Neuronal stem cell (in vitro differentiated cells): Measurements from ENCODE around the gene PDE7B.
A peak's percentile ranks its signal among the peaks of the same experiment; 100 is the strongest.

Experiments used
- DNase-seq: peaks from one replicate; pipeline ENCODE4 v3.0.0-alpha.2; 2013; ENCODE audit warnings: low spot score
- H2AFZ ChIP-seq: one replicate; pipeline ENCODE4 v1.6.1; 2013; ENCODE audit warnings: mild to moderate bottlenecking, low read length, inconsistent platforms
- H2AK5ac ChIP-seq: 2 replicates; pipeline ENCODE4 v1.6.1; 2013; ENCODE audit warnings: low read depth, mild to moderate bottlenecking, inconsistent platforms, low read length, moderate library complexity, mixed read lengths
- H2BK120ac ChIP-seq: 2 replicates; pipeline ENCODE4 v1.6.1; 2013; ENCODE audit warnings: low read depth, mild to moderate bottlenecking, inconsistent platforms, low read length, moderate library complexity, mixed read lengths
- H2BK12ac ChIP-seq: one replicate; pipeline ENCODE4 v1.6.1; 2013; ENCODE audit warnings: low read length, inconsistent platforms
- H2BK15ac ChIP-seq: 2 replicates; pipeline ENCODE4 v1.6.1; 2013; ENCODE audit warnings: mild to moderate bottlenecking, low read length, inconsistent platforms, mixed read lengths
- H2BK5ac ChIP-seq: one replicate; pipeline ENCODE4 v1.6.1; 2013; ENCODE audit warnings: inconsistent platforms, mild to moderate bottlenecking, low read length, moderate library complexity
- H3K14ac ChIP-seq: one replicate; pipeline ENCODE4 v1.6.1; 2013; ENCODE audit warnings: low read length, inconsistent platforms
- H3K18ac ChIP-seq: 2 replicates; pipeline ENCODE4 v1.6.1; 2013; ENCODE audit warnings: low read length, inconsistent platforms
- H3K23ac ChIP-seq: 2 replicates; pipeline ENCODE4 v1.6.1; 2013; ENCODE audit warnings: low read depth, mild to moderate bottlenecking, mixed read lengths, low read length, inconsistent platforms; ENCODE audit not compliant: poor library complexity
- H3K27ac ChIP-seq: replicated peaks from 3 replicates; pipeline ENCODE4 v1.5.1; 2013; ENCODE audit warnings: low read length, inconsistent platforms
- H3K27me3 ChIP-seq, 3 experiments: 2 replicates each; pipeline ENCODE4 v1.6.1; 2013; ENCODE audit warnings: low read length in 3 of 3, mild to moderate bottlenecking in 2 of 3, inconsistent platforms in 1 of 3, low read depth in 1 of 3, mixed read lengths in 1 of 3, moderate library complexity in 1 of 3; ENCODE audit not compliant: control insufficient read depth in 3 of 3, insufficient read depth in 3 of 3
- H3K36me3 ChIP-seq, 2 donors: replicated peaks in 1 of 2; 2 replicates each; pipeline ENCODE4 v1.6.1; 2013; ENCODE audit warnings: low read length in 2 of 2; ENCODE audit not compliant: control insufficient read depth in 2 of 2, insufficient read depth in 2 of 2
- H3K4ac ChIP-seq: 2 replicates; pipeline ENCODE4 v1.6.1; 2013; ENCODE audit warnings: inconsistent platforms, mild to moderate bottlenecking, low read length, moderate library complexity
- H3K4me1 ChIP-seq, 2 donors: 1 replicate in 1 of 2; 2 replicates in 1 of 2; pipeline ENCODE4 v1.6.1; 2013; ENCODE audit warnings: low read length in 2 of 2, low read depth in 1 of 2; ENCODE audit not compliant: control insufficient read depth in 2 of 2, insufficient read depth in 1 of 2
- H3K4me2 ChIP-seq: one replicate; pipeline ENCODE4 v1.6.1; 2013; ENCODE audit warnings: mild to moderate bottlenecking, low read length, inconsistent platforms; ENCODE audit not compliant: insufficient read depth, poor library complexity, severe bottlenecking
- H3K4me3 ChIP-seq, 2 donors: 2 replicates each; pipeline ENCODE4 v1.5.1; 2013; ENCODE audit warnings: low read length in 2 of 2, mild to moderate bottlenecking in 2 of 2, inconsistent platforms in 1 of 2, moderate library complexity in 1 of 2
- H3K79me1 ChIP-seq: one replicate; pipeline ENCODE4 v1.6.1; 2013; ENCODE audit warnings: low read depth, mild to moderate bottlenecking, inconsistent platforms, low read length, moderate library complexity
- H3K9ac ChIP-seq: one replicate; pipeline ENCODE4 v1.6.1; 2013; ENCODE audit warnings: mild to moderate bottlenecking, low read depth, low read length, inconsistent platforms; ENCODE audit not compliant: poor library complexity
- H3K9me3 ChIP-seq, 2 donors: replicated peaks in 1 of 2; 2 replicates each; pipeline versions ENCODE3 to v1.6.1; 2013; ENCODE audit warnings: low read length in 2 of 2, mild to moderate bottlenecking in 2 of 2, inconsistent platforms in 1 of 2, low read depth in 1 of 2, mixed read lengths in 1 of 2, moderate library complexity in 1 of 2; ENCODE audit not compliant: control insufficient read depth in 2 of 2, insufficient read depth in 1 of 2
- H4K8ac ChIP-seq: one replicate; pipeline ENCODE4 v1.6.1; 2013; ENCODE audit warnings: low read depth, mild to moderate bottlenecking, inconsistent platforms, low read length, moderate library complexity
- H4K91ac ChIP-seq: one replicate; pipeline ENCODE4 v1.6.1; 2013; ENCODE audit warnings: low read length, low read depth, mild to moderate bottlenecking, inconsistent platforms; ENCODE audit not compliant: poor library complexity
- WGBS, 2 donors: extraction: QIAGEN DNeasy Blood & Tissue Kit; methylation state at CpG; one replicate each; pipeline ENCODE4 v1.1.7; 2013; ENCODE audit warnings: missing lambda C conversion rate in 2 of 2, mixed read lengths in 1 of 2; ENCODE audit not compliant: insufficient read length in 2 of 2, insufficient replicate concordance in 1 of 2; ENCODE audit errors: extremely low coverage in 2 of 2; 5-methylcytosine and 5-hydroxymethylcytosine counted together

Gene PDE7B

GRCh38 chr6:135905604-135906300 lies 54.3 kb downstream of the PDE7B start:
- no peak for DNase-seq
- no peak overlapping the region for H3K27ac ChIP-seq

DNA sequence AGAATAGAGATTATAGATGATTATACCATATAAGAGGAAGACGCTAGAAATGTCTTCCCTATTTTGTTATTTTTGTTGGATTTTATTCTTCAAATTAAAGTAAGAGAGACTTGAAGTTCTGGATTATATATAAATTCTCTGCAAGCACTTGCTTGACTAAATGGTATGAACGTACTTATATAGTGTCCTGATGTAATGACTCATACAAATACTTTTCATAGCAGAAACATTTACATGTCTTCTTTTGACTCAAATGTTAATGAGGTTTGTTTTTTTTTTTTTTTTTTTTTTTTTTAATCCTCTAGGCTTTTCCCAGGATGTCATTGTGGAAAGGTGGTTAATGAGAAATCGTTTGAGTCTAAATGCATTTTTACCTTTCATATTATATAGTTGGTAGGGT lies 55.0 kb downstream of the PDE7B start:
- no peaks in the 10 kb centered on the region for H3K9me3 ChIP-seq
- no peaks in the 10 kb centered on the region for H3K79me1 ChIP-seq
- H2AFZ ChIP-seq = no peak overlapping the region
- no CpG with 5 or more reads among the region's 3 CpGs for WGBS, 2 donors
- H3K4me3 ChIP-seq = no peak overlapping the region
- no peak overlapping the region for H2BK5ac ChIP-seq
- no peaks in the 10 kb centered on the region for H3K36me3 ChIP-seq
- DNase-seq = no peak
- H3K18ac ChIP-seq = no peak overlapping the region
- no peak overlapping the region for H3K4me2 ChIP-seq
- H2BK120ac ChIP-seq = no peak overlapping the region
- no peak overlapping the region for H2BK15ac ChIP-seq
- H2AK5ac ChIP-seq = no peak overlapping the region
- H3K4me1 ChIP-seq = peaks cover 0 to 1% of the 10 kb centered on the region in 2 donors
- H3K9ac ChIP-seq = no peak overlapping the region
- no peak overlapping the region for H4K8ac ChIP-seq
- H3K14ac ChIP-seq = no peak overlapping the region
- no peak overlapping the region for H4K91ac ChIP-seq
- no peaks in the 10 kb centered on the region for H3K27me3 ChIP-seq
- H3K4ac ChIP-seq = no peak overlapping the region
- no peak overlapping the region for H3K23ac ChIP-seq
- H2BK12ac ChIP-seq = no peak overlapping the region
- H3K27ac ChIP-seq = no peak overlapping the region

More at GRCh38 chr6:135905604-135906300, 54.3 kb downstream of the PDE7B start:
- Histone ChIP-seq H3K27me3 (no peaks in the 10 kb centered on the region), H3K4me2 (no peak overlapping the region), H3K18ac (no peak overlapping the region), H2AK5ac (no peak overlapping the region), H3K4ac (no peak overlapping the region), H2BK15ac (no peak overlapping the region), H3K14ac (no peak overlapping the region), H4K8ac (no peak overlapping the region), H3K23ac (no peak overlapping the region), H2BK120ac (no peak overlapping the region), H3K4me1 (peaks cover 0 to 1% of the 10 kb centered on the region in 2 donors), H2AFZ (peak overlapping the region; percentile 69), H3K79me1 (no peaks in the 10 kb centered on the region), H3K9ac (no peak overlapping the region), H4K91ac (no peak overlapping the region), H3K9me3 (no peaks in the 10 kb centered on the region), H3K4me3 (no peak overlapping the region), H3K36me3 (no peaks in the 10 kb centered on the region), H2BK5ac (no peak overlapping the region), H2BK12ac (no peak overlapping the region)
- no CpG with 5 or more reads among the region's 18 CpGs for WGBS, 2 donors

- H3K4me1 ChIP-seq = peaks cover 0 to 1% of the 10 kb centered on the region in 2 donors
- H2BK15ac ChIP-seq = no peak overlapping the region
- H3K23ac ChIP-seq = no peak overlapping the region
- H3K27ac ChIP-seq = no peak overlapping the region
- no peak for DNase-seq
- H2AK5ac ChIP-seq = no peak overlapping the region
- H2BK12ac ChIP-seq = no peak overlapping the region
- H3K4me3 ChIP-seq = no peak overlapping the region
- no peaks in the 10 kb centered on the region for H3K27me3 ChIP-seq
- H2BK120ac ChIP-seq = no peak overlapping the region
- no peak overlapping the region for H3K4ac ChIP-seq
- H2BK5ac ChIP-seq = no peak overlapping the region
- no peak overlapping the region for H3K4me2 ChIP-seq
- no peaks in the 10 kb centered on the region for H3K36me3 ChIP-seq
- no CpG with 5 or more reads among the region's 2 CpGs for WGBS, 2 donors
- no peak overlapping the region for H3K14ac ChIP-seq
- H2AFZ ChIP-seq = peak overlapping the region; percentile 12
- no peaks in the 10 kb centered on the region for H3K9me3 ChIP-seq
- H4K91ac ChIP-seq = no peak overlapping the region
- no peaks in the 10 kb centered on the region for H3K79me1 ChIP-seq
- no peak overlapping the region for H3K18ac ChIP-seq
- no peak overlapping the region for H4K8ac ChIP-seq
- no peak overlapping the region for H3K9ac ChIP-seq
Observed at GRCh38 chr6:135906972-135907465, 55.5 kb downstream of the PDE7B start.

DNA sequence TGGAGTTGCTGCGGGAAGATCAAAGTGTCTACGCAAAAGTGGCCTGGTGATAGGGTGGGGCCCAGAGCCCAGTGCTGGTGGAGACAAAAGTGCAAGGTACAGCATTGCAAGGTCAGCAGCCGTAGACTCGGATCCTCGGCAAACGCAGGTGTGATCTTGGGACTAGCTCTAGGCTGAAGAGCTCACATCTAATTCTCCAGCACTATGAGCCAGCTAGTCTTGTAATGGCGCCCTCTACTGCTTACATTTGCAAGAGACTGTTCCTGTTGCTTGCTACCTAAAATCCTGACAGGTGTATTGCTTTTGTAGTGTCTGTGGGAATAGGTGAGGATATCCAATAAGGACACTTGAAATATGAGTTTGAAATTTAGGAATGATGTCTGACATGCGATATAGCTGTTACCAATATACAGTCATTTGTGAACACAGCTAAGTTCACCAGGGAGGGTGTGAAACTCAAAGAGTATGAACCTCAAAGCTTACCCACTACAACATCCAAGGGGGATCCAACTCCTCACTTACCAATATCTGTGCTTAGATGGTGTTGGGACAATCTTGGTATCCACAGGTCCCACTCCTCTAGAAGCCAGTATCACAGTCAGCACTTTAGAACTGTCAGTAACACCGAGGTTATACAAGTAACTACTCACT lies 58.4 kb downstream of the PDE7B start:
- H3K4me2 ChIP-seq = no peak overlapping the region
- no peak overlapping the region for H3K4me3 ChIP-seq
- no peak overlapping the region for H4K91ac ChIP-seq
- no peak overlapping the region for H2BK15ac ChIP-seq
- peak; percentile 60 for DNase-seq
- H3K36me3 ChIP-seq = no peaks in the 10 kb centered on the region
- no peak overlapping the region for H2BK12ac ChIP-seq
- no peak overlapping the region for H2BK120ac ChIP-seq
- H4K8ac ChIP-seq = no peak overlapping the region
- no peaks in the 10 kb centered on the region for H3K79me1 ChIP-seq
- no peaks in the 10 kb centered on the region for H3K27me3 ChIP-seq
- H2AK5ac ChIP-seq = no peak overlapping the region
- H3K4me1 ChIP-seq = peaks cover 0 to 1% of the 10 kb centered on the region in 2 donors
- H3K27ac ChIP-seq = no peak overlapping the region
- H3K9ac ChIP-seq = no peak overlapping the region
- no peak overlapping the region for H3K4ac ChIP-seq
- WGBS, 2 donors = no CpG with 5 or more reads among the region's 9 CpGs
- H3K18ac ChIP-seq = no peak overlapping the region
- H3K14ac ChIP-seq = no peak overlapping the region
- no peak overlapping the region for H2BK5ac ChIP-seq
- no peak overlapping the region for H2AFZ ChIP-seq
- no peak overlapping the region for H3K23ac ChIP-seq
- no peaks in the 10 kb centered on the region for H3K9me3 ChIP-seq
